NCI-H1092 treated with DMSO at 0.1 percent for 48 hours (cell line): Measurements from ENCODE around the gene LRPPRC.

ENCODE experiments used
- DNase-seq: peaks from one replicate; lab custom pipeline; 2025; lab: John Stamatoyannopoulos, UW

Gene LRPPRC

DNA sequence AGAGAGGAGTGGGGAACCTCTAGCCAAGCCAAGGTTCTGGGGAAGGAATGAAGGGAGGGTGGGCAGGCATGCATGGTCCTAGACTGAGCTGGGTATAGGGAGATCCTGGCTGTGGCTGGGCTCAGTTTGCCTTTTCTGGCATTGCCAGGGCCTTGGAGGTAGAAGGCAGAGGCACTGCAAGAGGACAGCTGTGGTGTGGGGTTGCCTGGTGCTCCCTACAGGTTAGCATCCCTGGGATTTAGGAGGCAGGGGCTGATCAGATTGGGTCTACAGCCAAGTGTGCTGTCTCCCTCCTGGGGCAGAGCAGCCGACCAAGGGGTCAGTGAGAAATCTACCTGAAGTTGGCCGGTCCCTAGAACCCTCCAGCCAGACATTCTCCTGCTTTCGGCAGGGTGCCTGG, 141.1 kb downstream of the LRPPRC start:
- DNase-seq: no peak

DNA sequence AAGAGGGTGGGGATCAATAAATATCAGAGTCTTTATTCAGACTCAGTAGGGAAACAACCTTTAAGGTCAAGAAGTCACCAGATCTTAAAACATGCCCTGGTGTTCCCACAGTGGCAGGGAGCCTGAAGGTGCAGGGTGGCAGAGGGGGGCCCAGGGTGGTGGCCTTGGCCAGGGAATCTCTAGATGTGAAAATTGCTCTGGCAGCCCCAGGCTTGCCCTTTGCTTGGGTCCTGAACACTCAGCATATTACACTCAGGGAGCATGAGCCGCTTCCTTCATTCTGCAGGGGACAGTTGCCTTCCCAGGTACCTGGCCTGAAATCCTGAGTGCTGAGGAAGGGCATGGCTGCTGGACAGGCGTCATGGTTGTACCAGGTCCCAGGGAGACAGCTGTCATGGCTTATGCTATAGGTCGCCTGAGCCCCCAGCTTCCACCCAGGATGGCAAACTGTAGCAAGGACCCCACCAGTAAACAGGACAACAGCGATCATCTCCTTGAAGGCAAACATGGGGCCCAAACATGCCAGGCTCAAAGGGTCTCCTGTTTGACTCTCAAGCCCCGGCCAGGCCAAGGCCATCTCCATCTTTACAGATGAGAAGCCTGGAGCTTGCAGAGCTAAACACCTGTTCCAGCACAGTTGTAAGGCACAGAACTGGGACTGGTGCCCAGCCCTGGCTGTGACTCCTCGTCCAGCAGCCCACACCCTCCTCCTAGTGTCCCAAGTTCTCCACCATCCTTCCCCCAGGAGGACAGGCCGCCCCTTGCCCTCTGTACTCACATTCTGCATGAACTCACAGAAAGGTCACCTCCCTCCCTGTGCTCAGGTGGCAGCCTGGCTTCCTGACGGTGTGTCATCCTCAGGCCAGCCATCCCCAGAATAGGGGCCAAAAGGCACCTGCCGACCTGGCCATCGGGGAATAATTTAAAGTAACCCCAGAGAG, 142.4 kb downstream of the LRPPRC start:
- DNase-seq: no peak

DNA sequence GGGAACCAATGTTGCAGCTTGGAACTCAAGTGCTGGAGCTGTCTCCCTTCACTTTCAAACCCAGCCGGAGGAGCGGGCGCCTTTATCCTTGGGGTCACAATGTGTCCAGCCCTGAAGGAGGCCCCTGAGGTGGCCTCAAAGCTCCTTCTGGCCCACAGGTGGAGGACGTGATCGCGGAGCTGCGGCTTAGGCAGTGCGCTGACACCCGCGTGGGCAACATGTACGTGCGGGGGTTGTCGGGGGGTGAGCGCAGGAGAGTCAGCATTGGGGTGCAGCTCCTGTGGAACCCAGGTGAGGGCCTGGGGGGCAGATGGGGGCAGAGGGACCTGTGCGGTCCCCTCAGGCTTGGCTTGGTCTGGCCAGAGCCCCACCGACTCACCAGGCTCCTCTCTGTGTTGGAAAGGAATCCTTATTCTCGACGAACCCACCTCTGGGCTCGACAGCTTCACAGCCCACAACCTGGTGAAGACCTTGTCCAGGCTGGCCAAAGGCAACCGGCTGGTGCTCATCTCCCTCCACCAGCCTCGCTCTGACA, 143.5 kb downstream of the LRPPRC start:
- no peak for DNase-seq

DNA sequence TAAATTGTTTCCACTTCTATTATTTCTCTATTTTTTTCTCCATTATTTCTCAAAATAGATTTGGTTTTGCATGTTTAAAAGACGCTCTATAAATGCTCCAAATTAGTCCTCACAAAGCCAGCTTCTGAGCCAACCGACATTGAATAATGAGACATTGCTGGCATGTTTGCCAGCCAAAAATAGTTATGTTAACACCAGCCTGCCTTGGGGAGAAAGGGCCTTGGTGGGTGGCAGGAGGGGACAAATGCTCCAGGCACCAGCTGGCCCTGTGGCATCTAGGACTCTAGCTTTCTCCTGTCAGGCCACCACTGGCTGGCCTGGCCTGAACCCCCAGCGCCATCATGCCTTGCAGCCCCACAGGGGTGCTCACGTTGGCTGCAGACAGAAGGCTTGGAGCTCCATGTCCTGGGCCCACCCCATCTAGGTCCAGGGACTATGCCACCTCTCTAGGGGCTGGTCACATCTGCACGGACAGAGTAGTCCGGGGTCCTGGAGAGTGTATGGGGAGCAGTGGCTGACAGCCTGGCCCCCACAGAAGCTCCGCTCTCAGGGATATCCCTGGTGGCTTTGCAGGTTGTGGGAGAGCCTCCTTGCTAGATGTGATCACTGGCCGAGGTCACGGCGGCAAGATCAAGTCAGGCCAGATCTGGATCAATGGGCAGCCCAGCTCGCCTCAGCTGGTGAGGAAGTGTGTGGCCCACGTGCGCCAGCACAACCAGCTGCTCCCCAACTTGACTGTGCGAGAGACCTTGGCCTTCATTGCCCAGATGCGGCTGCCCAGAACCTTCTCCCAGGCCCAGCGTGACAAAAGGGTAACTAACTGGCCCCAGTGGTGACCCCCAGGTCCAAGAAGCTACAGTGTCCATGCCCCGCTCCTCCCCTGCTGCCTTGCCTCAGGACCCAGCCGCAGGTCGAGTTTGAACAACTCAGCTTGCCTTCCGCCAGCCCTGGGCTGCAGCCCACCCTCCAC, 144.5 kb downstream of the LRPPRC start:
- no peak for DNase-seq

DNA sequence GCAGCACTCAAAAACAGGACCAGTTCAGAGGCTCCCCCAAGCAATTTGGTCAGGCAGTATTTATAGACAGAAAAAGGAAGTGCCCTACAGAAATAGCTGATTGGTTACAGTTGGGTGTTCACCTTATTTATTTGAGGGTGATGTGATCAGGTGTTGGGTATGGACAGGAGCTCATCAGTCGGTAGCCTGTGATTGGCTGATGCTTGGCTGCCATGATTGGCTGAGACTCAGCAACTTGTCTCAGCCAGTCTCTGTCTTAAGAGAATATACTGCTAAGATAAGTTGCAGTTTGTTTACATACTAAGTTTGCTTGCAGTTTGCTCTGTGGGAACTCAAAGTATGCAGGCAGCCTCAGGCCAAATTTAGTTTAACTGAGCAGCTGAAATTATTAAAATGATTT, 147.6 kb downstream of the LRPPRC start:
- no peak for DNase-seq

DNA sequence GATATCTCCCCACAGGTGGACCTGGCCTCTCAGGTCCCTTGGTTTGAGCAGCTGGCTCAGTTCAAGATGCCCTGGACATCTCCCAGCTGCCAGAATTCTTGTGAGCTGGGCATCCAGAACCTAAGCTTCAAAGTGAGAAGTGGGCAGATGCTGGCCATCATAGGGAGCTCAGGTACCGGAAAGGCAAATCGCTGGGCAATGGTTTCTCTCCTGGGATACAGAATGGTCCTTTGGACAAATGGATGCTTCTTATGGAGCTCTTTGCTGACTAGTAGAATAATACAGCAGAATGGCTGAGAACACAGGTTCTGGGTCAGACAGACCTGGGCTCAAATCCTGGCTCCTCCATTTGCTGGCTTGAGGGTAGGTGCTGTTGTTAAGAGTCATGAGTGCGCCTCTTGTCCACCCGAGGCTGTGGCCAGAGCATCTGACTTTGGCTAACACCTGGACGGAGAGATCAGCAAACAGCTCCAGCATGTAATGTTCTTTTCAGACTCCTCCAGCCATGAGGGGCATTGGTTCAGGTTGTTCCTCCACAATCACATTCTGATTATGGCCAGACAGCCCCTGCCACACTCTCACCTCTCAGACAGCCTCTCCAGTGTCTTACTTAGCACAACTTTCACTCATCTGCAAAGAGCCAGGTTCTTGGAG, 149.5 kb downstream of the LRPPRC start:
- DNase-seq: no peak

DNA sequence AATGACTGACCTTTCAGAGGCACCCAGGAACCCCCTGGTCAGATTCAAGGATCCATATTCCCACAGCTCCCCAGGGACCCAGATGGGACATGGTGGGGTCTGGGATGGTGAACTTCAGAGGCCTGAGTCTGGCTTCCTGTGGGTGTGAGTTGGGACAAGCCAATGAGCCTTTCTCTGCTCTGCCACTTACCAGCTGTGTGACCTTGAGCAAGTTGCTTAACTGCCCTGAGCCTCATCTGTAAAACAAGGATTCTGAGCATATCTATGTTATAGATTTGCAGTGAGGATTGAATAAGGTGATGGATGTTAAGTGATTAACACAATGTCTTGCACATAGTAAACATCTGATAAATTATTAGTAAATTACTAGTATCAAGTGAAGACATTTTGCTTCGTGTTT, 150.6 kb downstream of the LRPPRC start:
- no peak for DNase-seq

DNA sequence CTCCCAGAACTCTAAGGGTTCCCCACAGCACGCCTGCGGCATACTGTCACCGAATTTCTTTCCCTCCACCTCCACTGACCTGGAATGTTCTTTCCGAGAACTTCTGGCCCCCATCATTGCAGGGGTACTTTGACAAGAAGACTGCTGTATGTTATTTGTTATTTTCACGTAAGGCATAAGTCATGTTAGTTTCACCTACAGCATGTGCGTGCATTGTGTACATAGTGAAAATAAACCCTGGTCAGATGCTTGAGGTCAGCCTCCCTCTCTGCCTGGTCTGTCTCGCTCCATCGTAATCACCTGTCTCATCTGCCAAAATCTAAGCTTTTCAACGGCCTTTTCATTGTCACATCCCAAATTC, 152.9 kb downstream of the LRPPRC start:
- no peak for DNase-seq

DNA sequence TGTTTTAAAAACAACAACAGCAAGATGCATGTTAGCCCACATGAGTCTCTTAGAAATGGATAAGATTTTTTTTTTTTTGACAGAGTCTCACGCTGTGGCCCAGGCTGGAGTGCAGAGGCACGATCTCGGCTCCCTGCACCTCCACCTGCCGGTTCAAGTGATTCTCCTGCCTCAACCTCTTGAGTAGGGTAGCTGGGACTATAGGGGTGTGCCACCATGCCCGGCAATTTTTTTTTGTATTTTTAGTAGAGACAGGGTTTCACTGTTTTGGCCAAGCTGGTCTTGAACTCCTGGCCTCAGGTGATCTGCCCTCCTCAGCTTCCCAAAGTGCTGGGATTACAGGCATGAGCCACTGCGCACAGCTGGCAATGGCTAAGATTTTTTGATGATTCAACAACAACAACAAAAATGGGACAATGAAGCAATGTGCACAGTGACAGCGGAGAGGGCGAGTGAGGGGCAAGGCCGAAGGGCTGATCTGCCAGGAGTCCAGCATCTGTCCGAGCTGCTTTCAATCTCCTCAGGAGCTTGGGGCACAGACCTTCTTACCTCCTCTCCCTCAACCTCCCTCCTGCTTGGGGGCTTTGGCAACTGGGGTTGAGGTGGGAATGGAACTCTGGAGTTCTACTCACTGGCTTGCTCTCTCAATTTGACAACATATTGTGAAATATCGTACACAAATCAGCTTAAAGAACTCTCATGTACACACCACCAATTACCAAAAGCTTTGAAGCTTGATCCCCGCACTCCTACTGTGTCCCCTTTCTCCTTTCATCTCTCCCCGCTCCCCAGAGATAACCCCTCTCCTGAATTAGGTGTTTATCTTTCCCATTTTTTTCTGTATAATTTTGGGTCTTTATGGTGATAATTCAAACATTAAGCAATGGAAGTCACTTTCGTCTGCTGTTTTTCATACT, 153.6 kb downstream of the LRPPRC start:
- no peak for DNase-seq

DNA sequence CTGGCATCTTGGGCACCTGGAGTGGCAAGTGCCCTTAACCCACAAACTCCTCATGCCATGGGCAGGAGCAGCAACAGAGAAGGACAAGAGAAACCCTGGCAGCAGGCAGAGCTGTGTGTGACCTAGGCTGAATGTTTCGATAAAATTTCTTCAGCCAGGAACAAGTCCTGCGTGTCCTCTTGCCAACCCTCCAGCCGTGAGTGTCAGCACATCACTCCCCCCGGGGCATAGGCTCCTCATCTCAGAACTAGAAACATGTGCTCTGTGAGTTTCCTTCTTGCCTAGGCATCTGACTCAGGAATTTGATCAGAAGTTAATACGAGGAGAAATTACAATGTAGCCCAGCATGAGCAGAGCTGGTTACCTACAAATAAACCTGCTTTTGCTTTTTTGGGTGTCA, 154.8 kb downstream of the LRPPRC start:
- DNase-seq: no peak

DNA sequence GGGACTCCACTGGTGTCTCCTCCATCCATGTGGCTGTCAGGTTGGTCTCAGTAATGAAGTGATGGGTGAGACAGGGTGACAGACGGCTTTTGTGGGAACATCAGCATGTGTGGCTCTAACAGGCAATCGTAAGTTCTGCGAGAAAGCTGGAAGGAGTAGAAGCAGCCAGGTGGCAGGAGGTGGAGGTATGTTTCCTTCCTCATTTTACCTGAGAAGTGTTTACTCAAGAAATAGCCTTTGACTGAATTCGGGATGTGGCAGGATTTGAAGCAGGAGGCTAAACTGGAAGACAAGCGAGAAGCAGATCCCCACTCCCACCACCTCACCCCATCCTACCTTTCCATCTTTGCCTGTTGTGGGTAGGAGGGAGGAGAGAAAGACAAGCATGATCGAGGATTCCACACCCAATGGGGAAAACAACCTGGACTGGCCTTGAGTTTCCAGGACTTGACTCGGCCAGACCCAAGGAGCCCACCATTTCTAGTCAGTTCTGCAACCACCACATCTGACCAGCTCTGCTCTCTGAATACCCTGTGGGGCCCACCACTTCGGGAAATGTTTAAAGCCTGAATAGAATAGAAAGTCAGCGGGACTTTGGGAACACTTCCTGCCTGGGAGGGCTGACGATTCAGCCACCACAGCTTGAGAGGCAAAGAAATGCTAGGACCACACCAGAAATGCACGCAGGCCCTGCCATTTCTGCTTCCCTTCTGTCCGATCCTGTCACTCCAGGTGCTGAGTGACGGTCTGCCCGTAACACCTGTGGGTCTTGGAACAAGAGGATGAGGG, 155.8 kb downstream of the LRPPRC start:
- DNase-seq: no peak

DNA sequence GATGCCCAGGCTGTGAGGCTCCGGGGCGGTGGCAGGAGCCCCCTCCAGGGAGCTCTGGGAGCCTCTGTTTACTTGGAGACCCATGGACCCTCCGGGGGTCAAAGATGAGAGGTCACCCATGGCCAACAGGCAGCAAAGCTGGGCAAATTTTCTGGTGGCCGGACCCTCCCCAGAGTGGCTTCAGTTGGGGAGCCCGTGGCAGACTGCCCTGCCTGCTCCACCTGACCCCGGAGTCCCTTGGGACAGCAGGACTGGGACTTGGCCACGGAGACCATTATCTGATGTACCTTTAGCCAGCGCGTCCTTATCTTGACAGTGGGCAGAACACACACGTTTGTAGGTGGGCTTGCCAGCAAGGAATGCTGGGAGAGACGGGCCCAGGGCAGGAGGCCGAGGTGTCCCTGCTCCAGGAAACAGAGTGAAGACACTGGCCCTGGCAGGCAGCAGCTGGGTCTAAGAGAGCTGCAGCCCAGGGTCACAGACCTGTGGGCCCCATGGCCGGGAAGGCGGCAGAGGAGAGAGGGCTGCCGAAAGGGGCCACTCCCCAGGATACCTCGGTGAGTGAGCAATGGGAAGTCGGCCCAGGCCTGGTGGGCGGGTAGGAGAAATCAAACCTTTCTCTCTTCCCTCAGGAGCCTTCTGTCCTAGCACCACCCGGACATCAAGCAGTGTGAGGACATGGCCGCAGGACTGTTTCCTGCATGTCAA, 157.1 kb downstream of the LRPPRC start, which contains the start of the genes ABCG5 and ABCG8:
ABCG5 (minus strand) TSS at position 280 of the 708 bp plus-strand sequence; CDS start at position 120, 160 bp downstream.
ABCG8 (plus strand) TSS at position 412 of the 708 bp plus-strand sequence; CDS start at position 495, 83 bp downstream.
- no peak for DNase-seq

DNA sequence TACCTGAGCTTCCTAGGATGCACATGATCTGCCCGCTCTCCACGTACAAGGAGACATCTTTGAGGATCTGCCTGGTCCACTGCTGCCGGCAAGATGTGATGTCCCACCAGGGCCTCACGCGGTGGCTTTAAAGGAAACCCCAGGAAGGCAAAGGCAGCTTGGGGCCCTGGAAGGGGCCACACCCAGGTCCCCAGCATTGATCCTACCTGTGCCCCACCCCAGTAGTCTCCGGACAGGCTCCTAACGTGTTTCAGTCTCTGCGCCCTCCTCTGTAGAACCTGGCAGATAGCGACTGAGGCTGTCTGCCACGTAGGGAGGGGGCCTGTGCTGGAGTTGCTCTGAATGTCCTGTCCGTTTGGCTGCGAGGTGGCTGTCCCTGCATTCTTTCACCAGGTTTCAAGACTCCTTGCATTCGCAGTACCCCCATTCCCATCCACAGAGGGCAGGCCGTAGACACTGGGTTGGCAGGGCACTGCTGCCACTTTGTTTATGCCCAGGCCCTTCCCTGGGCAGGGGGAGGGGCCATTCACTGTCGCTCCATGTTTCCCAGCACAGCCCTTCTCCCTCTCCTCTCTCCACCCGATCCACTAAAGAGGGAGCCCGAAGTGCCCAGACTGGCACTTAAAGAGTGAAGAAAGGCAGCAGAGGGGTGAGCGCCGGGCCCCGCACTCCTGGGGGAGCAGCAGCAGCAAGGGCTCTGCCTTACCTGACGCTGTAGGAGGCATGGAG, 157.8 kb downstream of the LRPPRC start:
- DNase-seq: no peak

DNA sequence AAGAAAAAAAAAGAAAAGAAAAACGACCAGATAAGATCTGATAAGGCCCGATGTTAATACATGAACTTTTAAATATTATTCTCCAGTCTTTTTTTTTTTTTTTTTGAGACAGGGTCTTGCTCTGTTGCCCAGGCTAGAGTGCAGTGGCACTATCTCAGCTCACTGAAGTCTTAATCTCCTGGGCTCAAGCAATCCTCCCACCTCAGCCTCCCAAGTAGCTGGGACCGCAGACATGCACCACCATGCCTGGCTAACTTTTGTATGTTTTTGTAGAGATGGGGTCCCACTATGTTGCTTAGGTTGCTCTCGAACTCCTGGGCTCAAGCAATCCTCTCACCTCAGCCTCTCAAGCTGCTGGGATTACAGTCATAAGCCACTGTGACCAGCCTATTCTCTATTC, 158.8 kb downstream of the LRPPRC start:
- DNase-seq: no peak
